ENCODE data around the gene NAP1L1.

Gene NAP1L1

DNA sequence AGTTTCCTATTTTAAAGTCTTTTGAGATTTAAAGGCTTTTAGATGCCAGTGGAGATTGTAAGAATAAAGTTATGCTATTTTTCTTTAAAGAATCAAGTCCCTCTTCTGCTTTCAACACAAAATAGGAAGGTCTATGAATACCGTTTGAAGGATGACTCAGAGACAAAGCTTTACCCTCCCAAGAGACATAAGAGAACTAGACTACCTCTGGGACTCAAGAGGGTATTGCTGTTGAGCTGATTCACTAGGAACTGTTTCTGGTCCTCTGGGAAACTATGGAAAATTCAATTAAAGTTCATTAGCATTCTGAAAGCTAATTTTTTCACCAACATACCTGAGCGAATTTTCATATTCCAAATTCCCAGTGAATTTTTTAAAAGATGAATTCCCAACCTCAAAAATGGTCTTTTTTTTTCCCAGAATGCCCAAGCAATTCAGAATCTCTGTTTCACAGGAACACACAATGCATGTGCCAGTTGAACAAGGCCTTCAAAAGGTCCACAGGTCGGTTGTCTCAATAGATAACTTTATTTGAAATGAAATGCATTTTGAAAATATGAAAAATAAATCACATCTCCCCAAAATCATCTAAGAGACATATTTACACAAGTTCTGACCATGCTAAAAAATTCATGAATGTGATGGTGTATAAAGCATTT, 59.4 kb downstream of the NAP1L1 start:
- peak; percentile 41 for ATAC-seq
- TF ChIP-seq SNAI2 (CRISPR knock-in tag; IDR thresholded peaks at IDR 0.05) (no peak), ESRRG (CRISPR knock-in tag; IDR thresholded peaks at IDR 0.05) (no peak), ARNTL (CRISPR knock-in tag; IDR thresholded peaks at IDR 0.05; ENCODE audit: borderline replicate concordance, low read depth) (no peak), ZFP3 (CRISPR knock-in tag; IDR thresholded peaks at IDR 0.05) (no peak), PPARA (CRISPR knock-in tag; IDR thresholded peaks at IDR 0.05; ENCODE audit: borderline replicate concordance) (no peak), CSDC2 (CRISPR knock-in tag; IDR thresholded peaks at IDR 0.05) (no peak), OSR1 (CRISPR knock-in tag; IDR thresholded peaks at IDR 0.05) (no peak), ZFP30 (CRISPR knock-in tag; IDR thresholded peaks at IDR 0.05) (no peak), ZNF565 (CRISPR knock-in tag; conservative IDR thresholded peaks at IDR 0.05; ENCODE audit: low read depth) (no peak), TCF4 (CRISPR knock-in tag; IDR thresholded peaks at IDR 0.05; ENCODE audit: borderline replicate concordance) (no peak), ISL1 (CRISPR knock-in tag; IDR thresholded peaks at IDR 0.05) (no peak)
- TF ChIP-seq, protein P1, sequence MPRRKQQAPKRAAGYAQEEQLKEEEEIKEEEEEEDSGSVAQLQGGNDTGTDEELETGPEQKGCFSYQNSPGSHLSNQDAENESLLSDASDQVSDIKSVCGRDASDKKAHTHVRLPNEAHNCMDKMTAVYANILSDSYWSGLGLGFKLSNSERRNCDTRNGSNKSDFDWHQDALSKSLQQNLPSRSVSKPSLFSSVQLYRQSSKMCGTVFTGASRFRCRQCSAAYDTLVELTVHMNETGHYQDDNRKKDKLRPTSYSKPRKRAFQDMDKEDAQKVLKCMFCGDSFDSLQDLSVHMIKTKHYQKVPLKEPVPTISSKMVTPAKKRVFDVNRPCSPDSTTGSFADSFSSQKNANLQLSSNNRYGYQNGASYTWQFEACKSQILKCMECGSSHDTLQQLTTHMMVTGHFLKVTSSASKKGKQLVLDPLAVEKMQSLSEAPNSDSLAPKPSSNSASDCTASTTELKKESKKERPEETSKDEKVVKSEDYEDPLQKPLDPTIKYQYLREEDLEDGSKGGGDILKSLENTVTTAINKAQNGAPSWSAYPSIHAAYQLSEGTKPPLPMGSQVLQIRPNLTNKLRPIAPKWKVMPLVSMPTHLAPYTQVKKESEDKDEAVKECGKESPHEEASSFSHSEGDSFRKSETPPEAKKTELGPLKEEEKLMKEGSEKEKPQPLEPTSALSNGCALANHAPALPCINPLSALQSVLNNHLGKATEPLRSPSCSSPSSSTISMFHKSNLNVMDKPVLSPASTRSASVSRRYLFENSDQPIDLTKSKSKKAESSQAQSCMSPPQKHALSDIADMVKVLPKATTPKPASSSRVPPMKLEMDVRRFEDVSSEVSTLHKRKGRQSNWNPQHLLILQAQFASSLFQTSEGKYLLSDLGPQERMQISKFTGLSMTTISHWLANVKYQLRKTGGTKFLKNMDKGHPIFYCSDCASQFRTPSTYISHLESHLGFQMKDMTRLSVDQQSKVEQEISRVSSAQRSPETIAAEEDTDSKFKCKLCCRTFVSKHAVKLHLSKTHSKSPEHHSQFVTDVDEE (CRISPR knock-in tag; IDR thresholded peaks at IDR 0.05) = no peak
- TF ChIP-seq, protein P2, sequence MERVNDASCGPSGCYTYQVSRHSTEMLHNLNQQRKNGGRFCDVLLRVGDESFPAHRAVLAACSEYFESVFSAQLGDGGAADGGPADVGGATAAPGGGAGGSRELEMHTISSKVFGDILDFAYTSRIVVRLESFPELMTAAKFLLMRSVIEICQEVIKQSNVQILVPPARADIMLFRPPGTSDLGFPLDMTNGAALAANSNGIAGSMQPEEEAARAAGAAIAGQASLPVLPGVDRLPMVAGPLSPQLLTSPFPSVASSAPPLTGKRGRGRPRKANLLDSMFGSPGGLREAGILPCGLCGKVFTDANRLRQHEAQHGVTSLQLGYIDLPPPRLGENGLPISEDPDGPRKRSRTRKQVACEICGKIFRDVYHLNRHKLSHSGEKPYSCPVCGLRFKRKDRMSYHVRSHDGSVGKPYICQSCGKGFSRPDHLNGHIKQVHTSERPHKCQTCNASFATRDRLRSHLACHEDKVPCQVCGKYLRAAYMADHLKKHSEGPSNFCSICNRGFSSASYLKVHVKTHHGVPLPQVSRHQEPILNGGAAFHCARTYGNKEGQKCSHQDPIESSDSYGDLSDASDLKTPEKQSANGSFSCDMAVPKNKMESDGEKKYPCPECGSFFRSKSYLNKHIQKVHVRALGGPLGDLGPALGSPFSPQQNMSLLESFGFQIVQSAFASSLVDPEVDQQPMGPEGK (CRISPR knock-in tag; IDR thresholded peaks at IDR 0.05; ENCODE audit: borderline replicate concordance) = no peak
- TF ChIP-seq, protein P3, sequence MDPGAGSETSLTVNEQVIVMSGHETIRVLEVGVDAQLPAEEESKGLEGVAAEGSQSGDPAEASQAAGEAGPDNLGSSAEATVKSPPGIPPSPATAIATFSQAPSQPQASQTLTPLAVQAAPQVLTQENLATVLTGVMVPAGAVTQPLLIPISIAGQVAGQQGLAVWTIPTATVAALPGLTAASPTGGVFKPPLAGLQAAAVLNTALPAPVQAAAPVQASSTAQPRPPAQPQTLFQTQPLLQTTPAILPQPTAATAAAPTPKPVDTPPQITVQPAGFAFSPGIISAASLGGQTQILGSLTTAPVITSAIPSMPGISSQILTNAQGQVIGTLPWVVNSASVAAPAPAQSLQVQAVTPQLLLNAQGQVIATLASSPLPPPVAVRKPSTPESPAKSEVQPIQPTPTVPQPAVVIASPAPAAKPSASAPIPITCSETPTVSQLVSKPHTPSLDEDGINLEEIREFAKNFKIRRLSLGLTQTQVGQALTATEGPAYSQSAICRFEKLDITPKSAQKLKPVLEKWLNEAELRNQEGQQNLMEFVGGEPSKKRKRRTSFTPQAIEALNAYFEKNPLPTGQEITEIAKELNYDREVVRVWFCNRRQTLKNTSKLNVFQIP (CRISPR knock-in tag; IDR thresholded peaks at IDR 0.05; ENCODE audit: borderline replicate concordance, low read depth) = no peak

DNA sequence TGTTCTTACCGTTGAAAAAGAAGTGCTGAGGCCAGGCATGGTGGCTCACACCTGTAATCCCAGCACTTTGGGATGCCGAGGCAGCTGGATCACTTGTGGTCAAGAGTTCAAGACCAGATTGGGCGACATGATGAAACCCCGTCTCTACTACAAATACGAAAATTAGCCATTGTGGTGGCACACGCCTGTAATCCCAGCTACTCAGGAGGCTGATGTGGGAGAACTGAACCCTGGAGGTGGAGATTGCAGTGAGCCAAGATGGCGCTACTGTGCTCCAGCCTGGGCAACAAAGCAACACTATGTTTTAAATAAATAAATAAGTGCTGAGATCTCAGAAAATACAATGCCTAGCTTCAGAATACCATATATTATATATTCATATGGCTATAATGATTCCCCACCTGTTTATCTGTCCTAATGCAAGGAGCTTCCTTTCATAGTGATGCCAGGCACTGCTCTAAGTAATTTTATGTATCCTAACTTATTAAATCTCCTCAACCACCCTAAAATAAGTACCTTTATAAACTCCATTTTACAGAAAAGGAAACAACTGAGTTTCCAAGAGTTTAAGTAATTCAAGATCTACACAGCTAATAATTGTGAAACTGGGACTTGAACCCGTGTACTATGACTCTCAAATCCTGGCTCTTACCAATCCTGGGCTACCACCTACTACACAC, 60.2 kb downstream of the NAP1L1 start:
- no peak for TF ChIP-seq ZNF8 (CRISPR knock-in tag; IDR thresholded peaks at IDR 0.05)
- TF ChIP-seq, protein P1 (CRISPR knock-in tag; IDR thresholded peaks at IDR 0.05) = no peak
- TF ChIP-seq ZFP3 (CRISPR knock-in tag; IDR thresholded peaks at IDR 0.05) = no peak
- TF ChIP-seq ZC3H10 (CRISPR knock-in tag; IDR thresholded peaks at IDR 0.05) = no peak
- TF ChIP-seq, protein P4, sequence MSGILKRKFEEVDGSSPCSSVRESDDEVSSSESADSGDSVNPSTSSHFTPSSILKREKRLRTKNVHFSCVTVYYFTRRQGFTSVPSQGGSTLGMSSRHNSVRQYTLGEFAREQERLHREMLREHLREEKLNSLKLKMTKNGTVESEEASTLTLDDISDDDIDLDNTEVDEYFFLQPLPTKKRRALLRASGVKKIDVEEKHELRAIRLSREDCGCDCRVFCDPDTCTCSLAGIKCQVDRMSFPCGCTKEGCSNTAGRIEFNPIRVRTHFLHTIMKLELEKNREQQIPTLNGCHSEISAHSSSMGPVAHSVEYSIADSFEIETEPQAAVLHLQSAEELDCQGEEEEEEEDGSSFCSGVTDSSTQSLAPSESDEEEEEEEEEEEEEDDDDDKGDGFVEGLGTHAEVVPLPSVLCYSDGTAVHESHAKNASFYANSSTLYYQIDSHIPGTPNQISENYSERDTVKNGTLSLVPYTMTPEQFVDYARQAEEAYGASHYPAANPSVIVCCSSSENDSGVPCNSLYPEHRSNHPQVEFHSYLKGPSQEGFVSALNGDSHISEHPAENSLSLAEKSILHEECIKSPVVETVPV (CRISPR knock-in tag; IDR thresholded peaks at IDR 0.05) = no peak; the same call in 1 of the 2 replicates
- TF ChIP-seq ZNF70 (CRISPR knock-in tag; IDR thresholded peaks at IDR 0.05) = no peak
- no peak for TF ChIP-seq ARNTL (CRISPR knock-in tag; IDR thresholded peaks at IDR 0.05; ENCODE audit: borderline replicate concordance, low read depth)
- TF ChIP-seq, protein P5, sequence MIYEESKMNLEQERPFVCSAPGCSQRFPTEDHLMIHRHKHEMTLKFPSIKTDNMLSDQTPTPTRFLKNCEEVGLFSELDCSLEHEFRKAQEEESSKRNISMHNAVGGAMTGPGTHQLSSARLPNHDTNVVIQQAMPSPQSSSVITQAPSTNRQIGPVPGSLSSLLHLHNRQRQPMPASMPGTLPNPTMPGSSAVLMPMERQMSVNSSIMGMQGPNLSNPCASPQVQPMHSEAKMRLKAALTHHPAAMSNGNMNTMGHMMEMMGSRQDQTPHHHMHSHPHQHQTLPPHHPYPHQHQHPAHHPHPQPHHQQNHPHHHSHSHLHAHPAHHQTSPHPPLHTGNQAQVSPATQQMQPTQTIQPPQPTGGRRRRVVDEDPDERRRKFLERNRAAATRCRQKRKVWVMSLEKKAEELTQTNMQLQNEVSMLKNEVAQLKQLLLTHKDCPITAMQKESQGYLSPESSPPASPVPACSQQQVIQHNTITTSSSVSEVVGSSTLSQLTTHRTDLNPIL (CRISPR knock-in tag; IDR thresholded peaks at IDR 0.05; ENCODE audit: low read depth) = no peak
- TF ChIP-seq TCF4 (CRISPR knock-in tag; IDR thresholded peaks at IDR 0.05; ENCODE audit: borderline replicate concordance) = no peak
- TF ChIP-seq, protein P3 (CRISPR knock-in tag; IDR thresholded peaks at IDR 0.05; ENCODE audit: borderline replicate concordance, low read depth) = no peak
- no peak for TF ChIP-seq SNAI2 (CRISPR knock-in tag; IDR thresholded peaks at IDR 0.05)
- no peak for ATAC-seq

Measured in SK-N-SH treated with all-trans-retinoic acid at 6 μM for 48 hours (cell line).